ENCODE data around the gene STK11IP.

- TF ChIP-seq SUZ12 (IDR thresholded peaks at IDR 0.05; ENCODE audit: extremely low read depth, insufficient read depth, insufficient read length) (no peak), YY1 (IDR thresholded peaks at IDR 0.05; ENCODE audit: insufficient read depth, insufficient read length) (no peak)
These were observed 23.0 kb upstream of the STK11IP start for GRCh38 chr2:219574484-219575311.

Measured in NT2/D1 (cell line).